ENCODE measurements around the gene DIAPH2. TPM values are rescaled to one million over a fixed set of nuclear protein-coding genes. Genes with fewer than 3 reads are reported as not detected.

DIAPH2 gene
- total and polyA plus RNA-seq, 2 experiments from 2014 or later: 16.2 to 56.6 TPM

DNA sequence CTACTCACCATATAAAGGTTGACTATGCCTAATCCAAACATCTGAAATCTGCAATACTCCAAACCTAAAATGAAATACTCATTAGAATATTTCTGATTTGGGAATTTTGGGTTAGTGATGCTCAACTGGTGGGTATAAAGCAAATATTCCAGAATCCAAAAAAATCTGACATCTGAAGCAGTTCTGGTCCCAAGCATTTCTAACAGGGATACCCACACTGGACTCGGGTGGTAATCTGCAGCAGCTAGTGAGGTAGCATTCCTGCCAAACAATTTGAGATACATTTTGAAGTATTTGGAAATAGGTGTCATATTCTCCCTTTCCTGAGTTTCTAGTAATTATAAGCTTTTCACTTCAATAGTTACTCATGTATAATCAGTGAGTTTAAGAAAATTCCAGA is 149.5 kb downstream of the DIAPH2 start (continued):
- TF ChIP-seq, protein P1, sequence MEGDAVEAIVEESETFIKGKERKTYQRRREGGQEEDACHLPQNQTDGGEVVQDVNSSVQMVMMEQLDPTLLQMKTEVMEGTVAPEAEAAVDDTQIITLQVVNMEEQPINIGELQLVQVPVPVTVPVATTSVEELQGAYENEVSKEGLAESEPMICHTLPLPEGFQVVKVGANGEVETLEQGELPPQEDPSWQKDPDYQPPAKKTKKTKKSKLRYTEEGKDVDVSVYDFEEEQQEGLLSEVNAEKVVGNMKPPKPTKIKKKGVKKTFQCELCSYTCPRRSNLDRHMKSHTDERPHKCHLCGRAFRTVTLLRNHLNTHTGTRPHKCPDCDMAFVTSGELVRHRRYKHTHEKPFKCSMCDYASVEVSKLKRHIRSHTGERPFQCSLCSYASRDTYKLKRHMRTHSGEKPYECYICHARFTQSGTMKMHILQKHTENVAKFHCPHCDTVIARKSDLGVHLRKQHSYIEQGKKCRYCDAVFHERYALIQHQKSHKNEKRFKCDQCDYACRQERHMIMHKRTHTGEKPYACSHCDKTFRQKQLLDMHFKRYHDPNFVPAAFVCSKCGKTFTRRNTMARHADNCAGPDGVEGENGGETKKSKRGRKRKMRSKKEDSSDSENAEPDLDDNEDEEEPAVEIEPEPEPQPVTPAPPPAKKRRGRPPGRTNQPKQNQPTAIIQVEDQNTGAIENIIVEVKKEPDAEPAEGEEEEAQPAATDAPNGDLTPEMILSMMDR (conservative IDR thresholded peaks at IDR 0.05; ENCODE audit: low read depth in 2 of 2): no peak
- TF ChIP-seq POLR2AphosphoS5 (IDR thresholded peaks at IDR 0.05; ENCODE audit: low read depth): no peak
- TF ChIP-seq, protein P2, sequence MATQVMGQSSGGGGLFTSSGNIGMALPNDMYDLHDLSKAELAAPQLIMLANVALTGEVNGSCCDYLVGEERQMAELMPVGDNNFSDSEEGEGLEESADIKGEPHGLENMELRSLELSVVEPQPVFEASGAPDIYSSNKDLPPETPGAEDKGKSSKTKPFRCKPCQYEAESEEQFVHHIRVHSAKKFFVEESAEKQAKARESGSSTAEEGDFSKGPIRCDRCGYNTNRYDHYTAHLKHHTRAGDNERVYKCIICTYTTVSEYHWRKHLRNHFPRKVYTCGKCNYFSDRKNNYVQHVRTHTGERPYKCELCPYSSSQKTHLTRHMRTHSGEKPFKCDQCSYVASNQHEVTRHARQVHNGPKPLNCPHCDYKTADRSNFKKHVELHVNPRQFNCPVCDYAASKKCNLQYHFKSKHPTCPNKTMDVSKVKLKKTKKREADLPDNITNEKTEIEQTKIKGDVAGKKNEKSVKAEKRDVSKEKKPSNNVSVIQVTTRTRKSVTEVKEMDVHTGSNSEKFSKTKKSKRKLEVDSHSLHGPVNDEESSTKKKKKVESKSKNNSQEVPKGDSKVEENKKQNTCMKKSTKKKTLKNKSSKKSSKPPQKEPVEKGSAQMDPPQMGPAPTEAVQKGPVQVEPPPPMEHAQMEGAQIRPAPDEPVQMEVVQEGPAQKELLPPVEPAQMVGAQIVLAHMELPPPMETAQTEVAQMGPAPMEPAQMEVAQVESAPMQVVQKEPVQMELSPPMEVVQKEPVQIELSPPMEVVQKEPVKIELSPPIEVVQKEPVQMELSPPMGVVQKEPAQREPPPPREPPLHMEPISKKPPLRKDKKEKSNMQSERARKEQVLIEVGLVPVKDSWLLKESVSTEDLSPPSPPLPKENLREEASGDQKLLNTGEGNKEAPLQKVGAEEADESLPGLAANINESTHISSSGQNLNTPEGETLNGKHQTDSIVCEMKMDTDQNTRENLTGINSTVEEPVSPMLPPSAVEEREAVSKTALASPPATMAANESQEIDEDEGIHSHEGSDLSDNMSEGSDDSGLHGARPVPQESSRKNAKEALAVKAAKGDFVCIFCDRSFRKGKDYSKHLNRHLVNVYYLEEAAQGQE (IDR thresholded peaks at IDR 0.05; ENCODE audit: unreplicated experiment): no peak

DNA sequence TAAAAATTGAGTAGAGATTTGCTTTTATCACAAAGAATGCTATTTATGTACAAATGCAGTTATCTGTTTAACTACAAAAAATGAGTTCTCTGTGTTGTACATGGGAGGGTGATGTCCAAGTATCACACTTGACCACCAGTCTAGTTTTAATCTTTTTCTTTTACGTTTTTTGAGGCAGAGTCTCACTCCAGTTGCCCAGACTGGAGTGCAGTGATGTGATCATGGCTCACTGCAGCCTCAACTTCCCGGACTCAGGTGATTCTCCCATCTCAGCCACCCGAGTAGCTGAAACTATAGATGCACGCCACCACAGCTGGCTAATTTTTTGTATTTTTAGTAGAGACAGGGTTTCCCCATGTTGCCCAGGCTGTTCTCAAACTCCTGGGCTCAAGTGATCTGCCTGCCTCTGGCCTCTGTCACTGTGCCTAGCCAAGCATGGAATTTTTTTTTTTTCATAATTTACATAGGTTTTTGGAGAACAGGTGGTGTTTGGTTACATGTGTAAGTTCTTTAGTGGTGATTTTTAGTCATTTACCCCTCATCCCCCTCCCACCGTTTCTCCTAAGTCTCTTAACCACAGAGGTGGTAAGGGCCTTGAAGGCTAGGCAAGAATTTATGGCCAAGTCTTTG is 151.1 kb downstream of the DIAPH2 start:
- H3K4me3 Mint-ChIP-seq: no peak overlapping the region
- no peak overlapping the region for H2AFZ ChIP-seq
- no peaks in the 10 kb centered on the region for H3K9me3 Mint-ChIP-seq
- H3K27ac Mint-ChIP-seq: no peak overlapping the region
- no peak for TF ChIP-seq EZH2phosphoT487 (IDR thresholded peaks at IDR 0.05; ENCODE audit: unreplicated experiment)
- no peak overlapping the region for H3K27ac ChIP-seq (ENCODE audit: low read depth)
- H3F3A ChIP-seq (replicated peaks; ENCODE audit: low read depth): no peaks in the 10 kb centered on the region
- H3K4me1 ChIP-seq (ENCODE audit: insufficient read depth): peaks cover 5% of the 10 kb centered on the region; the same call in 1 of the 2 replicates
- H3K27me3 Mint-ChIP-seq (ENCODE audit: insufficient read depth, low read depth, poor library complexity): no peaks in the 10 kb centered on the region
- no peaks in the 10 kb centered on the region for H3K9me2 ChIP-seq (ENCODE audit: insufficient read depth)
- no peaks in the 10 kb centered on the region for H3K79me2 ChIP-seq (replicated peaks; ENCODE audit: insufficient read depth)
- H3K27me3 ChIP-seq (ENCODE audit: insufficient read depth): no peaks in the 10 kb centered on the region
- no peak overlapping the region for H3K4me3 ChIP-seq
- no peaks in the 10 kb centered on the region for H3K36me3 ChIP-seq (ENCODE audit: insufficient read depth)
- DNase-seq (ENCODE audit: low spot score): no peak
- no peak overlapping the region for H3K4me2 ChIP-seq
- H4K20me1 ChIP-seq (replicated peaks; ENCODE audit: insufficient read depth): no peaks in the 10 kb centered on the region
- peaks cover 7% of the 10 kb centered on the region for H3K4me1 Mint-ChIP-seq
- no peak for ATAC-seq
- no peaks in the 10 kb centered on the region for H3K36me3 Mint-ChIP-seq (ENCODE audit: low read depth)

DNA sequence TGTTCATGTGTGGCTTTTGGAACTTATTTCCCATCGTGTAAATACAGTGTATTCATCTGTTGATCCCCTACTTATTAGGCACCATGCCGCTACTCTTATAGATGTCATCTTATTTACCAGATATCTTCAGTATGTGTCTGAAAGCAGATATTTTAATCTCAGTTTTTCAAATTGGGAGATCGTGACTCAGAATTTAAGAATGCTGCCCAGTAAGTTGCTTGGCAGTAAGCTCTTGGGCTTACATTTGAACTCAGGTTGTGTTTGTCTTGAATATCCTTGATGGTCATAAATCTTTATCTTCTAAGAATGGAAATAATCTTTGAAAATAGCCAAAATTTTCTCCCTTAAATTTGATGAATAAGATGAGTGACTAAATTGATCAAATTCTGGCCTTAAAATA is 153.2 kb downstream of the DIAPH2 start:
- Histone ChIP-seq H3K4me1 (ENCODE audit: insufficient read depth) (peaks cover 15% of the 10 kb centered on the region), H3K9me2 (ENCODE audit: insufficient read depth) (no peaks in the 10 kb centered on the region), H2AFZ (no peak overlapping the region), H3K36me3 (ENCODE audit: insufficient read depth) (no peaks in the 10 kb centered on the region), H3K4me3 (no peak overlapping the region), H3K79me2 (replicated peaks; ENCODE audit: insufficient read depth) (no peaks in the 10 kb centered on the region), H3K27ac (ENCODE audit: low read depth) (no peak overlapping the region), H3F3A (replicated peaks; ENCODE audit: low read depth) (no peaks in the 10 kb centered on the region), H3K27me3 (ENCODE audit: insufficient read depth) (no peaks in the 10 kb centered on the region), H3K4me2 (no peak overlapping the region), H4K20me1 (replicated peaks; ENCODE audit: insufficient read depth) (no peaks in the 10 kb centered on the region)
- Mint-ChIP-seq H3K27me3 (ENCODE audit: insufficient read depth, low read depth, poor library complexity) (no peaks in the 10 kb centered on the region), H3K4me3 (no peak overlapping the region), H3K27ac (no peak overlapping the region), H3K4me1 (peaks cover 26% of the 10 kb centered on the region), H3K9me3 (no peaks in the 10 kb centered on the region), H3K36me3 (ENCODE audit: low read depth) (no peaks in the 10 kb centered on the region)
- DNase-seq (ENCODE audit: low spot score) (no peak), ATAC-seq (no peak)
- TF ChIP-seq, protein P3, sequence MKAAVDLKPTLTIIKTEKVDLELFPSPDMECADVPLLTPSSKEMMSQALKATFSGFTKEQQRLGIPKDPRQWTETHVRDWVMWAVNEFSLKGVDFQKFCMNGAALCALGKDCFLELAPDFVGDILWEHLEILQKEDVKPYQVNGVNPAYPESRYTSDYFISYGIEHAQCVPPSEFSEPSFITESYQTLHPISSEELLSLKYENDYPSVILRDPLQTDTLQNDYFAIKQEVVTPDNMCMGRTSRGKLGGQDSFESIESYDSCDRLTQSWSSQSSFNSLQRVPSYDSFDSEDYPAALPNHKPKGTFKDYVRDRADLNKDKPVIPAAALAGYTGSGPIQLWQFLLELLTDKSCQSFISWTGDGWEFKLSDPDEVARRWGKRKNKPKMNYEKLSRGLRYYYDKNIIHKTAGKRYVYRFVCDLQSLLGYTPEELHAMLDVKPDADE (IDR thresholded peaks at IDR 0.05): no peak
- TF ChIP-seq EZH2phosphoT487 (IDR thresholded peaks at IDR 0.05; ENCODE audit: unreplicated experiment): no peak
- no peak for TF ChIP-seq POLR2AphosphoS5 (IDR thresholded peaks at IDR 0.05; ENCODE audit: low read depth)
- TF ChIP-seq ZNF114 (CRISPR knock-in tag; IDR thresholded peaks at IDR 0.05): no peak

All from GM23338 (cell line).